Mammary epithelial cell (primary cell): ENCODE measurements around the gene ENPP7.

Experiments used
- EZH2 ChIP-seq: IDR thresholded peaks from 2 replicates; pipeline ENCODE4 v1.6.1; 2012; ENCODE audit warnings: low read length, inconsistent platforms, borderline replicate concordance
- TF ChIP-seq, protein P1 (sequence below), 2 donors: IDR thresholded peaks in 1 of 2; conservative IDR thresholded peaks in 1 of 2; 2 replicates each; pipeline ENCODE4 v1.5.1; 2011 to 2012; ENCODE audit warnings: inconsistent platforms in 2 of 2, low read length in 2 of 2, mild to moderate bottlenecking in 2 of 2, control low read depth in 1 of 2, low read depth in 1 of 2; ENCODE audit not compliant: insufficient read depth in 1 of 2; ENCODE audit errors: extremely low read depth in 1 of 2

GRCh38 chr17:79686476-79686875, 44.3 kb upstream of the ENPP7 start:
- no peak for TF ChIP-seq EZH2
- TF ChIP-seq, protein P1, sequence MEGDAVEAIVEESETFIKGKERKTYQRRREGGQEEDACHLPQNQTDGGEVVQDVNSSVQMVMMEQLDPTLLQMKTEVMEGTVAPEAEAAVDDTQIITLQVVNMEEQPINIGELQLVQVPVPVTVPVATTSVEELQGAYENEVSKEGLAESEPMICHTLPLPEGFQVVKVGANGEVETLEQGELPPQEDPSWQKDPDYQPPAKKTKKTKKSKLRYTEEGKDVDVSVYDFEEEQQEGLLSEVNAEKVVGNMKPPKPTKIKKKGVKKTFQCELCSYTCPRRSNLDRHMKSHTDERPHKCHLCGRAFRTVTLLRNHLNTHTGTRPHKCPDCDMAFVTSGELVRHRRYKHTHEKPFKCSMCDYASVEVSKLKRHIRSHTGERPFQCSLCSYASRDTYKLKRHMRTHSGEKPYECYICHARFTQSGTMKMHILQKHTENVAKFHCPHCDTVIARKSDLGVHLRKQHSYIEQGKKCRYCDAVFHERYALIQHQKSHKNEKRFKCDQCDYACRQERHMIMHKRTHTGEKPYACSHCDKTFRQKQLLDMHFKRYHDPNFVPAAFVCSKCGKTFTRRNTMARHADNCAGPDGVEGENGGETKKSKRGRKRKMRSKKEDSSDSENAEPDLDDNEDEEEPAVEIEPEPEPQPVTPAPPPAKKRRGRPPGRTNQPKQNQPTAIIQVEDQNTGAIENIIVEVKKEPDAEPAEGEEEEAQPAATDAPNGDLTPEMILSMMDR (conservative IDR thresholded peaks at IDR 0.05 in 1 of 2, IDR thresholded peaks at IDR 0.05 in 1 of 2; ENCODE audit: extremely low read depth in 1 of 2, insufficient read depth in 1 of 2, low read depth in 1 of 2, low read length in 2 of 2) = no peak
